SKM-1 treated with dmso at 0.1 percent for 144 hours (cell line): ENCODE measurements around the gene CCDC122.

Source experiments
- DNase-seq: peaks from one replicate; lab custom pipeline; 2025; ENCODE audit not compliant: unreplicated experiment; lab: John Stamatoyannopoulos, UW

Gene CCDC122

GRCh38 chr13:43805071-43805468 is 74.5 kb downstream of the CCDC122 start:
- no peak for DNase-seq

DNA sequence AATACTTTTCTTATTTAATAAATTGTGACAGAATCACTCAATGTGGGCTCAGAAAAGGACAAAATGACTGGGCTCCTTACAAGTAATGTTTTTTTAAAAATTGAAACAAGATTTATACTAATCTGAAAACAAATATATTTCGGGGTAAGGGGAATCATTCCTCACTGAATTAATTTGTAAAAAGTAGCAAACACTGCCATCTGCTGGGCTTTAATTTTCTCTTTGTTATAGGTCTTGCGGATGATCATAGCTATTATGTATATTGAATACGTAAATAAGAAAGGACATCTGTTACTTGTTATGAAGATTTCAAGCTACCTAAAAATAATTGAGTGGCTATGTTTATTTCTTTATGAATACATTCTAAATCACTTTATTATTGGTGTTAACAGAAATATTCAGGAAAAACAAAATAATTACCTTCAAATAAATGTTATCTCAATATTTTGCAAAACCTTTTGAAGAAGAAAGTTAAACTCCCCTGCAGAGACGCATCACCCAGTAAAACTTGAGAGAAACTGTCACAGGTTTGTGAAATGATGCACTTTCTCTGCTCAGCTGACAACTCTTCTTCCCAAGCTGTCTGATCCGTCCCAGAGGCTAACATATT is 75.0 kb downstream of the CCDC122 start:
- peak; percentile 31 for DNase-seq

GRCh38 chr13:43802511-43802910 is 77.0 kb downstream of the CCDC122 start:
- no peak for DNase-seq

GRCh38 chr13:43800828-43801227 is 78.7 kb downstream of the CCDC122 start:
- DNase-seq: no peak

DNA sequence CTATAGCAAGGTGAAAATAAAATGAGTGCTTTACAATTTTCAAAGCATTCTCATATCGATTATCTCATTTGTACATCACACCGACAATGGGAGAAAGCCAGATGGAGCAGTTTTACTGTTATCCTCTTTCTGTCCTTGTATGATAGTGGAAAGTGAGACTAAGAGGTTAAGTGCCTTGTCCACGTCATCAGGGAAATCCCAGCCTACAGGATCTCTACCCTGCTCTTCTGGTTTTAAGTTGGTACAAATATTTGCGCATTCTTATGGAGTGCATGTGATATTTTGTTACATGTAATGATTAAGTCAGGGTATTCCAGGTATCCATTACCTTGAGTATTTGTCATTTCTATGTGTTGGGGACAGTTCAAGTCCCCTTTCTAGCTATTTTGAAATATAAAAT is 80.3 kb downstream of the CCDC122 start:
- no peak for DNase-seq

DNA sequence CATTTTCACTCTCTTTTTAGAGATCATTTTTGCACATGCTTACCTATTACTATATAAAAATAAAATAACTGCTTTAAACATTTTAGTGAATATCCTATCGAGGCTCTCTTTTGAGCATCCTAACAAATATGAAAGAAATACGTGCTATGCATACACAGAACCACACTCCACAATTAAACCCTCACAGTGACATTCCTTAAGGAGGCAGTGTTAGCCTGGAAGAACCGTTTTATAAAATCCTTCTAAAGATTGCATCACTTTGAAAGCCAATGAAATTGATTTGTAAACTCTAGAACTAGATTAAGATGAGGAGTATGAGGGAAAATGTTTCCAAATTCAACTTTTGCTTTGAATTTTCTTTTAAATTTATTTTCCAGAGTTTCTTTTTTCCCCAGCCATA is 81.7 kb downstream of the CCDC122 start:
- no peak for DNase-seq

DNA sequence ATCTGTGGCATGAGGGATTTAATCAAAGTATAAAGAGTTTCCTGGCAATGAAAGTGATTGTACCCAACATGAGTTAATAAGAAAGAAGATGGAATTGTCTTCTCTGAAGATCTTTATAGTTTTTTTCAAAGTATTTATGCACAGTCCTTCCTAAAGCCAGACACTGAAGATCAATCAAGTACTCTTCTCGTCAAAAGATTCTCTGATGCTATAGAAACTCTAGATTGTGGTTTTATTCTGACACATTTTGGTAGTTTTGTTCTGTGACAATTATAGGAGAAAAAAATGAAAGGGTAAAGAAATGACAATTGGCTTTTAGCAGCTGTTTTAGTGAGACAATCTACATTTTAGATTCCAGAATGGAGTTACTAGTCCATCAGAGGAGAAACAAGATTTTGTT is 82.4 kb downstream of the CCDC122 start:
- DNase-seq: no peak

DNA sequence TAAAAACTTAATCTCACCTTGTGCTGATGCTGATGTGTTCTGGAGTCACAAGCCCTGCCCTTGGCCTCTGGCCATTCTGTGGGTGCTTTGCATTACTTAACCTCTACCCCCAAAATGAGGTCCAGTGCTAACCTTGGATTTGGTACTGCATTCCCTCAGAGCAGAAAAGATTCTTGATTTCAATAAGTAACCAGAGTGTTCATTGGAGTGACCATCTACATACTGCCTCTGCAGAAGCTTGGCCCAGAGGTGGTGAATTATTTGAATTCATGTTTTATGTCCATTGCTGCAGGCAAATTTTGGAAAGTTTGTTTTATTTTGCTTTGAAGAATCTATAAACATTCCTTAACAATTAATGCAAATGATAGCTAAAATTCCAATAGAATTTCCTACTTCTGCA is 85.1 kb downstream of the CCDC122 start:
- DNase-seq: no peak

- DNase-seq: no peak
These were observed 87.3 kb downstream of the CCDC122 start for GRCh38 chr13:43792076-43792881.

- DNase-seq: peak; percentile 41
These were observed 91.5 kb downstream of the CCDC122 start for GRCh38 chr13:43787997-43788396.

DNA sequence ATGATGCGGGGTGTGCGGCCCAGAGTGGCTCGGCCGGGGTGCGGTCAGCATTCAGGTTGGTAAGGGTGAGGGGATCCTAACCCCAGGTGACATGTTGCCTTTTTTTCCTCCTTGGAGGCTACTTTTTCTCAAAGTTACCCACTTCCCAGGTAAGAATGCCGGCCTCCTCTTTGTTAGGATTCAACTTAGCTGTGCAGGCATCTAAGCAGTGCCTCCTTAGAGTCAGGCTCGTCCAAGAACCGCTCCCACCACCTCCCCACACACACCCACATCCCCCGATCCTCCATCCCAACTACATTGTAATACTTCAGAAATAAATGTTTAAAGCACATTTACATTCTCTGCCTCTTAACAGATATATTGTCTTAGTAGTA is 92.0 kb downstream of the CCDC122 start:
- DNase-seq: no peak

DNA sequence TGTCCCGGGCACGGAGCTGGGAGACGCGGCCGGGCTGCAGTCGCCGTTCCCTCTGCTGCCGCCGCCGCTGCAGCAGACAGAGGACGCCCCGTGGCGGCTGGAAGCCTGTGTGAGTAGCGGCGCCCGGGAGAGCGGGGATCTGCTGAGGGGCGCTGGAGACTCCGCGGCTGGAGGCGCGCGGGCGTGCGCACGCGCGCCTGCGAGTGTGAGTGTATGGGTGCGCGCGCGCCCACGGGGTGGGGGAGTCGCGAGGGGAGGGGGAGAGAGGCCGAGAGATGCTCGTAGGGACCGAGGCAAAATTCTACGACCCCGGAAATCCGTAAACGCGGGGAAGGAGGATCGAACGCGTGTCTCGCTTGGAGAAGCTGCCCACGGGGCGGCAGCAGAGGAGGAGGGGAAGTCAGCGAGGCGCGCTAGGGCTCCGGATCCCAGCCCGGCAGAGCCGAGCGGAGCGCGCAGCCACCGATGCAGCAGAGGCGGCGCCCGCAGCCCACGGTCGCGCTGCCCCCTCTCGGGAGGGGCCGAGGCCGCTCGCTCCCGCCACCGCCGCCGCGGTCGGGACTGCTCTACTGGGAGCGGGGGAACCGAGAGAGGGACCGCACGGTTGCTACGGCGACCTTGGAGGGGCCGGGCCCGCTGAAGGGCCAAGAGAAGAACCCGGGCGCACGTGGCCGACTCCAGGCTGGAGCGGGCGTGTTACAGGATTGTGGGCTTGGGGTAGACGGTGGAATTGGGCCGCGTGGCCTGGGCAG is 92.6 kb downstream of the CCDC122 start, which contains the start of gene ENOX1:
TSS of gene ENOX1 (minus strand) at position 207 of the 752 bp plus-strand sequence.
- peak; percentile 72 for DNase-seq

GRCh38 chr13:43786472-43786765 is 93.1 kb downstream of the CCDC122 start:
- DNase-seq: no peak
